ENCODE results near the gene DSN1.

DSN1 gene

DNA sequence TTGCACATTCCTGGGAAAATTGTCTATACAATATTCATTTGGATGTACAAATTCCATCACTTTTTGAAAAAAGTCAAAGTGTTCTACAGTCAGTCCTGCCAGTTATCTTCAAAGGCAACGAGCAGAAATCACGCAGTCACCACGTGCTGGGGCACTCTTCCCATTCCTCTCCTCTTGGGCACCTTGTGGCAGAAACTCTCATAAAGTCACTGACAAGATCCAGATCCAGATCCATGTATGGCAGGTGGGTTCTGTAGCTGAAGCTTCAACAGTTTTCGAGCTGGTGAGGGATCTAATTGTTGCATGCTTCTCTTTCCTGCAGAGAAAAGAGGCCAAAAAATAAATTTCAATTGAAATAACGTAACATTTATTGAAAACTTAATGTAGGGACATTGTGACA, 21.0 kb downstream of the DSN1 start:
- DNase-seq, result no peak

DNA sequence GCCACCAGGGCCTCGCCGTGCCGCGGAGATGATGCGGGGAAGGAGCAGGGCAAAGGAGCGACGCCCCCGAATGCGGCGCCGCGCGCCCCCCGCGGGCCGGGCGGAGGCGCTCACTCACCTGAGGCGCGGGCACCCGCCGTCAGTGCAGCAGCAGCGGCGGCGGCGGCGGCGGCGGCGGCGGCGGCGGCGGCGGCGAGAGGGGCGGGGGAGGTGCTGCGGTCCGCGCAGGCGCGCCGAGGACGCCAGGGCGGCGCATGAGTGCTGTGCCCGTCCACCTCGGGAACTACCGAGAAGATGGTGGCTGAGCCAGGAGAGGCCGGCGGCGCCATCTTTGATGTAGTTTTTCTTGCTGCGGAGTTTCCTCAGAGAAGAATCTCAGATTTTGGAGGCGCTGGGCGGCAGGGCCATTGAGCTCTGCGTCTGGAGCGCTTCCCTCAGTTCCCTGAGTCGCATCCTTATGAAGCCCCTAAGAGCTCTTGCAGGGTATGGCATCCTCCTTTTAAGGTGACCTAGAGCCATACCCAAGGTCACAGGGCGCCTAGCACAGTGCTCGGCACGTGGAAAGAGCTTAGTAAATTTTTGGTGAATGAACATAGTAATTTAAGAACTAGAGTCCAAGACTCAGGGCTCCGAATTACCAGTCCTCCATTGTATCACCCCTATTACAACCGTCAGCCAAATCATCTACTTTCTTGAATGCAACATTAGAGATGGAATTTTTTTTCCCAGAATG, 27.5 kb downstream of the DSN1 start, which contains the start of gene NDRG3:
Gene NDRG3 (minus strand): TSS at position 164 of the 733 bp plus-strand sequence. CDS start 24,355 bp downstream, outside the sequence.
- DNase-seq, result peak; percentile 94 to 95

DNA sequence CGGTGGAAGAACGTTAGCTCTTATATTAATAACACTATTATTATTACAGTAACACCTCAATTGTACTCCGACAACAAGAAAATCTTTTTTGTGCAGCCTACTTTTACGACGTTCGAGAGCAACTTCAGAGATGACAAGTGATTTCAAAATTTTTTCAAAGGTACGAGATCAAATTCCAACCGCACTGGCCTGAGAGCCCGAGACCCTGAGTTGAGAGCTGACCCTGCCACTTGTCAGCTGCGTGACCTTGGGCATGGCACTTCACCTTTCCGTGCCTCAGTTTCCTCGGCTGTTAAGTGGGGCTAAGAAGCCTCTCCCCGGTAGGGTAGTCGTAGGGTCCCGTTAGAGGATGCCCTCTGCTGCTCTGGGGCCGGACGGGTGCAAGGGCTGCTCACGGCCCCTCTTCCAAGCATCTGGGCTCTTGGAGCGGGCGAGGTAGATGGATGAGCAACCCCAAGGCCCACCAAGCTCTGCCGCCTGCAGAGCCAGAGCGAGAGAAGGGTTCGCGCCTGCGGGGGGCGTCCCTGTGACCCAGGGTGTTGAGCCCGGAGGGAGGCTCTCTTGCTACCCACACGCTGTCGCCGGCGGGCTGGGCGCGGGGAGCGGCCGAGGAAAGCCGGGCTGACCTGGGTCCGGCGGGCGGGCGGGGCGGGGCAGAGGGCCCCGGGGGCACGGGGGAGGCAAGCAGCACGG, 28.2 kb downstream of the DSN1 start:
- peak in 1 of 2 donors; percentile 3 for DNase-seq

GRCh38 chr20:36744764-36745191, 28.8 kb downstream of the DSN1 start:
- no peak for DNase-seq

- no peak for DNase-seq
Measured at GRCh38 chr20:36744243-36744642, 29.3 kb downstream of the DSN1 start.

DNA sequence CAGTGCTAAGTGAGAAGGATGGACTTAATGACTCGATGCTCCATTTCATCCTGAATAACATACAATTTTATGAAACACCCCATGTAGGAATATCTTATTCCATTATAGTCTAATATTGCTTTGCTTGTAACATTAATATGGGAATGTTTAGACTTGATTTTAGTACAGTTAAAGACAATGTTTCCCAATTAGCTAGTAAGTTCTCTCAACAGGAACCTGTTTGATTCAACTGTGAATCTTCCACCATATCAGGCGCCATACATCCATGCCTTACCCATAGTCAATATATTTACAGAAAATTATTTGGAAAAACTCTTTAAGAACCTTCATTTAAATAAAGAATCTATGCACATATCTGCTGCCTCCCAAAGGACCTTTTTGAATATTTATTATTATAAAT, 31.0 kb downstream of the DSN1 start:
- DNase-seq, result no peak

DNA sequence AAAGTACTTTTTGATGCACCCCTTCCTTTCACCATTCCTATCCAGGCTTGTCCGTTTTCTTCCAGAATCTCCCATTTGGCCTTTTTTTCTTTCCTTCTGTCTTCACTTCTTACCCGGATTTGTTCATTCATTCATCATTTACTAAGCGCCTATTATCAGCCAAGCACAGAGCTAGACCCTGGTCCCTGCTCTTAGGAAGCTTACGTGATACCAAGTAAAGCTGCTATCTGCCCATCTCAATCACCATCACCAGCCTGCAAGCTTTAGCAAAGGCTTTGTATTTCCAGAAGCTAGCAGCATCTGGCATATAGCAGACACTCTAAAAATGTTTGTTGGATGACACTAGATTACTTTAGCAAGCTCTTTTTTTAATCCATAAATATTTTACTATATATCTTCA, 32.5 kb downstream of the DSN1 start:
- no peak for DNase-seq

- no peak for DNase-seq
Measured at GRCh38 chr20:36737183-36737499, 36.4 kb downstream of the DSN1 start.

DNA sequence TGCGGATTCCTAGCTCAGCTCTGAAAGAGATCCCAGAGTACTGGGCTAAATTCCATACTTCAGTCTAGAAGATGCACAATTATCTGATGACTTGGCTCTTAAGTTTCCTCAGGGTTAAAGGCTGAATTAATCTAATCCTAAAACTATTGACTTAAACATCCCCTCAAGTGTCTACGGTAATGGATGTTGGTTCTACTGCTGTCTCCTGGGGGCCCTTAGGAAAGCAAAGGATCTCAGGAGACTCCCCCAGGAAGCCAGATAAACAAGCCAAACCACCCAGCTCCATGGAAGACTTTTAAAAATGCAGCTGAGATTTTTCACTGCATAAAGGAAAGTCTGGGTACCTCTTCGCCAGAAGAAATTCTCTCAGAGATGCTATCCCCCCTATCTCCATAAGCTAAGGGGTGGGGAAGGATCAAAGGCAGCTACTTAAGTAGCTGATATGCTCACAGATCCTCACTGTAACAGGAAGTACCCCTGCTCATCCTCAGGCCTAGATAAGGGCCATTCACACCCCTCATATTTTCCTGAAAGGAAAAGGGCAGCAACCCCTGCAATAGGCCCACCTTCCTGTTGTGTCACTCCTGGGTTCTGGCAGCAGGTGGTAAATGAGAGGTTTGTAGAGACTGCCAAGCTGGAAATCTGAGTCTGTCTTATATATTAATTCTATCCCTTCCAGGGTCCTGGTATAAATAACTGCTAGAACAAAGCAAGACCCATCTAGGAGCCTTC, 36.9 kb downstream of the DSN1 start:
- no peak for DNase-seq

GRCh38 chr20:36732456-36732855, 41.1 kb downstream of the DSN1 start:
- no peak for DNase-seq

GRCh38 chr20:36728986-36729385, 44.6 kb downstream of the DSN1 start:
- no peak for DNase-seq

- DNase-seq, result no peak
Measured at GRCh38 chr20:36726168-36726567, 47.4 kb downstream of the DSN1 start.

DNA sequence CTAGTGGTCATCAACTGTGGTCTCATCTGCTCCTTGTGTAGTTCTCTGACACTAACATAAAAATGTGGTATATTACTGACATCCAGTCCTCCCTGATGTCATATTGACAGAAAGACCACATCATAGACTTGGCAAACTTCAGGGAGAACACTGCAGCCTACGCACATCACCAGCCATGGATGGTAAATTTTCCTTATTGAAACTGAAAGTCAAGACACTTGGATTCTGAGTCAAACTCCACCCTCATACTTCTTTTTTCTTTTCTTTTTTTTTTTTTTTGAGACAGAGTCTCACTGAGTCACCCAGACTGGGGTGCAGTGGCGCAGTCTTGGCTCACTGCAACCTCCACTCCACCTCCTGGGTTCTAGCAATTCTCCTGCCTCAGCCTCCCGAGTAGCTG, 53.1 kb downstream of the DSN1 start:
- no peak for DNase-seq

DNA sequence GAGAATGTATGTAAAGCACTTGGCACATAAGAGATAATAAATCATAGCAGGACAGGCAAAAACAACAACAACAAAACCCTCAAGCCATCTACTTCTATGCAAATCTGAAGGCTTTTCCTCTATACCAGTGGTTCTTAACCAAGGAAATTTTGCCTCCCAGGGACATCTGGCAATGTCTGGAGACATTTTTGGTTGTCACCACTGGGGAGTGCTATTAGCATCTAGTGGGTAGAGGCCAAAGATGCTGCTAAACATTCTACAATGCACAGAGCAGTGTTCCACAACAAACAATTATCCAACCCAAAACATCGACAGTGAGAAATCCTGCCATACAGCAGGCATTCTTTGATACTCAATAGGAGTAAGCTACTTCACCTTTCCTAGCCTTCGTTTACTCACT, 55.9 kb downstream of the DSN1 start:
- DNase-seq, result peak; percentile 5 to 47

- no peak for DNase-seq
Measured at GRCh38 chr20:36717021-36717420, 56.5 kb downstream of the DSN1 start.

- DNase-seq, result no peak
Measured at GRCh38 chr20:36712775-36713174, 60.8 kb downstream of the DSN1 start.

- DNase-seq, result no peak
Measured at GRCh38 chr20:36709126-36709525, 64.4 kb downstream of the DSN1 start.

- no peak for DNase-seq
Measured at GRCh38 chr20:36703530-36703929, 70.0 kb downstream of the DSN1 start.
